HG02798 (cell line): ENCODE data around the gene HMCN2.

Experiments
- ATAC-seq: cut with Tn5 transposase; IDR thresholded peaks from one replicate; pipeline ENCODE4 v1.9.1; 2021; ENCODE audit warnings: mild to moderate bottlenecking; ENCODE audit not compliant: unreplicated experiment, poor library complexity

The HMCN2 gene

GRCh38 chr9:130476151-130476730 lies 210.7 kb downstream of the HMCN2 start:
- ATAC-seq = no peak

- no peak for ATAC-seq
These were observed 212.0 kb downstream of the HMCN2 start for GRCh38 chr9:130477564-130477963.

- no peak for ATAC-seq
These were observed 212.6 kb downstream of the HMCN2 start for GRCh38 chr9:130478152-130478551.

GRCh38 chr9:130478736-130479575 lies 213.4 kb downstream of the HMCN2 start:
- ATAC-seq = no peak

- ATAC-seq = no peak
These were observed 214.0 kb downstream of the HMCN2 start for GRCh38 chr9:130479587-130479986.

GRCh38 chr9:130480673-130481072 lies 215.1 kb downstream of the HMCN2 start:
- no peak for ATAC-seq

- ATAC-seq = no peak
These were observed 216.9 kb downstream of the HMCN2 start for GRCh38 chr9:130482463-130482862.

GRCh38 chr9:130483371-130483971 lies 217.9 kb downstream of the HMCN2 start:
- ATAC-seq = no peak
